NOMO-1 (cell line): ENCODE measurements around the gene PRDM10.

Source experiments
- DNase-seq, 2 experiments: peaks; one replicate each; lab custom pipeline; 2025; ENCODE audit not compliant: unreplicated experiment in 2 of 2; lab: John Stamatoyannopoulos, UW

The PRDM10 gene, protein sequence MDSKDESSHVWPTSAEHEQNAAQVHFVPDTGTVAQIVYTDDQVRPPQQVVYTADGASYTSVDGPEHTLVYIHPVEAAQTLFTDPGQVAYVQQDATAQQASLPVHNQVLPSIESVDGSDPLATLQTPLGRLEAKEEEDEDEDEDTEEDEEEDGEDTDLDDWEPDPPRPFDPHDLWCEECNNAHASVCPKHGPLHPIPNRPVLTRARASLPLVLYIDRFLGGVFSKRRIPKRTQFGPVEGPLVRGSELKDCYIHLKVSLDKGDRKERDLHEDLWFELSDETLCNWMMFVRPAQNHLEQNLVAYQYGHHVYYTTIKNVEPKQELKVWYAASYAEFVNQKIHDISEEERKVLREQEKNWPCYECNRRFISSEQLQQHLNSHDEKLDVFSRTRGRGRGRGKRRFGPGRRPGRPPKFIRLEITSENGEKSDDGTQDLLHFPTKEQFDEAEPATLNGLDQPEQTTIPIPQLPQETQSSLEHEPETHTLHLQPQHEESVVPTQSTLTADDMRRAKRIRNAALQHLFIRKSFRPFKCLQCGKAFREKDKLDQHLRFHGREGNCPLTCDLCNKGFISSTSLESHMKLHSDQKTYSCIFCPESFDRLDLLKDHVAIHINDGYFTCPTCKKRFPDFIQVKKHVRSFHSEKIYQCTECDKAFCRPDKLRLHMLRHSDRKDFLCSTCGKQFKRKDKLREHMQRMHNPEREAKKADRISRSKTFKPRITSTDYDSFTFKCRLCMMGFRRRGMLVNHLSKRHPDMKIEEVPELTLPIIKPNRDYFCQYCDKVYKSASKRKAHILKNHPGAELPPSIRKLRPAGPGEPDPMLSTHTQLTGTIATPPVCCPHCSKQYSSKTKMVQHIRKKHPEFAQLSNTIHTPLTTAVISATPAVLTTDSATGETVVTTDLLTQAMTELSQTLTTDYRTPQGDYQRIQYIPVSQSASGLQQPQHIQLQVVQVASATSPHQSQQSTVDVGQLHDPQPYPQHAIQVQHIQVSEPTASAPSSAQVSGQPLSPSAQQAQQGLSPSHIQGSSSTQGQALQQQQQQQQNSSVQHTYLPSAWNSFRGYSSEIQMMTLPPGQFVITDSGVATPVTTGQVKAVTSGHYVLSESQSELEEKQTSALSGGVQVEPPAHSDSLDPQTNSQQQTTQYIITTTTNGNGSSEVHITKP

DNA sequence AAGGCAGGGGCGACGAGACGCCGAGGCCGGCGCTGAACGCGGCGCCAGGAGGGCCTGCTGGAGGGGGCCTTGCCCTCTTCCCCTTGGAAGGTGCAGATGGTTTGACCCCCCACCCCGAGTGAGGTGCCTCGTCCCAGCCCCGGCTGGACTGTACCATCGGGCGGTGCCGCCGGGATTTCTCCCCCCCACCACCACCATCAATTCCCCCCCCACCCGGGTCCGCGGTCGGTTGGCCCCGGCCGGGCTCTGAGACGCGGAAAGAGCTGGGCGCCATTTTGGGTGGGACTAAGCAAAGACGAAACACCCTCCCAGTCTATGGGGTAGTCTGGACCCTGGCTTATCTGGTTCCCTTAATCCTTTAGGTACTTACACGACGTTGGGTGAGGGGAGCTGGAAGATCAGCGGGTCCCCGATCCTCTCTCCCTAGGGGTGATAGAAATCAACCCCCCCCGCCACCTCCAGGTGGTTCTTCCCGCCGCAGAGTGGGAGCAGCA is at the start of gene PRDM10:
Gene PRDM10, minus strand, starts transcription at position 484 of the 494 bp plus-strand sequence. CDS start 41,871 bp downstream, outside the sequence.
- peak; percentile 89 to 93 for DNase-seq

- DNase-seq = peak; percentile 95 to 96
Observed at GRCh38 chr11:130051082-130051481, 48.4 kb upstream of the PRDM10 start.

DNA sequence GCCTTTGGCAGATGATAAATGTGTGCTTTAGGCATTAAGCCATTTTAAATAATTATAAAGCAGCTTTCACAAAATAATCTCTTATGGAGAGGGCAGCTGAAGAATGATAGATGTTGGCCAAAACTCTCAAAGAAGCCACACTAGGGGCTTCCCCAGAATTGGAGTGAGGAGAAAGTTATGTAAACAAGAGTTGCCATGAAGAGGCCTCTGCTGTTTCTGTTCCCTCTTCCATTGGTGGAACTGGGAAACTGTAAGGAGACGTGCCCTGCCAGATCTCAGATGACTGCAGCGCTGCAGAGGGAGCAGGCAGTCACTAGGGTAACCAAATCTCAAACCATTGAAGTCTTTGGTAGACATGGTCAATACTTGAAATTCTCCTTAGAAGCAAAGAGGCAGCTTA is 47.6 kb upstream of the PRDM10 start:
- peak in 1 of 2 experiments; percentile 34 for DNase-seq

- DNase-seq = peak; percentile 33 to 57
Observed at GRCh38 chr11:130049328-130049771, 46.7 kb upstream of the PRDM10 start.

DNA sequence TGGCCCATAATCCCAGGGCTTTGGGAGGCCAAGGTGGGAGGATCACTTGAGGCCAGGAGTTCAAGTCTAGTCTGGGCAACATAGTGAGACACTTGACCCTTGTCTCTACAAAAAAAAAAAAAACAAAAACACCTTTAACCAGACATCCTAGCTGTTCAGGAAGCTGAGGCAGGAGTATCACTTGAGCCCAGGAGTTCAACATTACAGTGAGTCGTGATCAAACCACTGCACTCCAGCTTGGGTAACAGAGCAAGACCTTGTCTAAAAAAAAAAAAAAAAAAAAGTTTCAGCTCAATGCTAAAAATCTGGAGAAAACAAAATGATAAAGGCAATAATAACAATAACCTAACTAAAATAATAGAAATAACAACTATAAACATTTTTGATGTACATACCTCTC is 44.5 kb upstream of the PRDM10 start:
- DNase-seq = no peak

DNA sequence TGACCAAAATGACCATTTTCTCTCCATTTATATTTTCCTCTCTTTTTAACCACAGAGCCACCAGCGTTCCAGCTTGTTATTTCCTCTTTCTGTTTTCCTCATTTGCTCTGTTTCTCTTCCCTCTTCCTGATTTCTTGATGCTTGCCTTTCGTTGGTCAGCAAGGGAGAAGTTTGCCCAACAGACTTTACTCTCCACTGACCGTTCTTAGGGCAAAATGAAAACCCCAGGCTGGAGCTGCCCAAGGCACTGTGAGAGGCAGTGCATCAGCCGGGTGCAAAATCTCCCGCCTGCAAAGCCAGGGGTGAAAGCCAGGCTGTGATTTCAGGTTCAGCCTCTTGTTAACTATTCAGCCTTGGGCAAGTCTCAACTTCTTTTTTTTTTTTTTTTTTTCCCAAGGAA is 40.9 kb upstream of the PRDM10 start:
- peak; percentile 16 to 59 for DNase-seq

- DNase-seq = peak in 1 of 2 experiments; percentile 38
Observed at GRCh38 chr11:130042093-130042591, 39.5 kb upstream of the PRDM10 start.

GRCh38 chr11:130040281-130040940 is 37.8 kb upstream of the PRDM10 start:
- DNase-seq = no peak

DNA sequence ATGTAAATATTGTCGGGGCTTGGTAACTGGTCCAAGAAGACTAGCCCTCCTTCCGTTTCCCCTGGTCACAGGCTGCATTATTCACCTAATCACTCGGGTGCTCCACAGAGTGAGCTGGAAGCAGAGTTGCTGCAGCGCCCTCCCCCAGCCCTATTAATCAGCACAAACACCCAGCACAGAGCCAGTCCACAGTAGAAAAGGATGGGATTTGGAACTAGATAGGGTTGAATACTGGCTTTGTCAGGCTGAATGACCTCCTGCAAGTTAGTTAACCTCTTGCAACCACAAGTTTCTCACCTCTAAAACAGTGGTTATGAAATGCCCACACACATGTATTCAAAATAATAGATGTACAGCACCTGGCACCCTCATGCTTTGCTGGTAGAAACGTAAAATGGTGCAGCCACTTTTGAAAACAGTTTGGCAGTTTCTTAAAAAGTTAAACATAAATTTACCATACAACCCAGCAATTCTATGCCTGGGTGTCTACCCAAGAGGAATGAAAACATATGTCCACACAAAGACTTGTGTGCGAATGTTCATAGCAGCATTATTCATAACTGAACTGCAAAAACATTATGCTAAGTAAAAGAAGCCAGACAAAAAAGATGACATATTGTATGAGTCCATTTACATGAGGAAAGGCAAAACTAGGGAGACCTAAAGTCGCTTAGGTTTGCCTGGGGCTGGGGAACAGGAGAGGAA is 35.4 kb upstream of the PRDM10 start:
- no peak for DNase-seq

DNA sequence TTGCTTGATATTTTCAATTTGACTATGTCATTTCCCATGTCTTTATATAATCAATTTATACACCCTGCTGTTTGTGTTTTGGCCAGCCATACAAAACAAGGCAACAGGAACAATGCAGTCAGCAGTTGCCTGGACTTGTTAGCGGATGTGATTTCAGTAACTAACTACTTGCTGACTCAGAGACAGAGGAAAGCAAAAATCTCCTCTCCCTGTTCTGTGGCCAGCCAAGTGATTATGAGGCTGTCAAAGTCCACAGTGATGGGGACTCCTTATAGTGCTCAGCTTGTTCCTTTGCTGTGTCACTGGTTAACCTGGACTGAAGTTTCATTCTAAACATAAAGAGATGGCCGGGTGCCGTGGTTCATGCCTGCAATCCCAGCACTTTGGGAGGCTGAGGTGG is 34.4 kb upstream of the PRDM10 start:
- DNase-seq = peak in 1 of 2 experiments; percentile 17

GRCh38 chr11:130034236-130034635 is 31.6 kb upstream of the PRDM10 start:
- no peak for DNase-seq

- no peak for DNase-seq
Observed at GRCh38 chr11:130032931-130033330, 30.3 kb upstream of the PRDM10 start.

DNA sequence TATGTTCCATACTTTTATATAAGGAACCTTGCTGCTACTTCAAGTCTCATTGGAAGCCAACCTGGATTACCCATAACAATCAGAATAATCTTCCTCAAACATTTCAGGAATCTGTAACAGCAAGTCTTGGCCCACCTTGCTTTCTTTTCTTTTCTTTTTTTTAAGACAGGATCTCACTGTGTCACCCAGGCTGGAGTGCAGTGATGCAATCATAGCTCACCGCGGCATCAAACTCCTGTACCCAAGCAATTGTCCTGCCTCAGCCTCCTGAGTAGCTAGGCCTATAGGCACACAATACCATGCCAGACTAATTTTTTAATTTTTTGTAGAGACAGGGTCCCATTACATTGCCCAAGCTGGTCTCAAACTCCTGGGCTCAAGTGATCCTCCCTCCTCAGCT is 29.3 kb upstream of the PRDM10 start:
- DNase-seq = no peak

GRCh38 chr11:130031056-130031455 is 28.4 kb upstream of the PRDM10 start:
- no peak for DNase-seq

- DNase-seq = peak in 1 of 2 experiments; percentile 13
Observed at GRCh38 chr11:130029137-130029536, 26.5 kb upstream of the PRDM10 start.

GRCh38 chr11:130025371-130025770 is 22.7 kb upstream of the PRDM10 start:
- DNase-seq = no peak

GRCh38 chr11:130024361-130024760 is 21.7 kb upstream of the PRDM10 start:
- no peak for DNase-seq

DNA sequence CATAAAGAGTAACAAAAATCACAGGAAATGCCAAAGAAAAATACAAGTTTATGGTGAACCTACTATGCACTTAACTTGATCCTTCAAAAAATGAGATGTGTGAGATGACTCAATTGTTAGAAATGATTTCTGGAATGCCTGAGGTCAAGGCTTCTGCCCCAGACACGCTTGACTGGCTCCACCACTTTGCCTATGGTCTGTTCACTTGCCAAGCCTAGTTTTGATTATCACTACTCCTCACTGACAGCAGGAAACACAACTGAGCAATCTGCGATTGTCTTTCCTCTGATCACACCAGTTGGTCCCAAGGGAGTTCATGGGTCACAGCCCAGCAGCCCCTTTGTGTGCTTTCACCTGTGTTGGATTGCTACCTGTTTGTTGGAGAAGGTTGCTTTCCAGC is 20.6 kb upstream of the PRDM10 start:
- DNase-seq = no peak

GRCh38 chr11:130022799-130023198 is 20.2 kb upstream of the PRDM10 start:
- no peak for DNase-seq
